HG02973 (cell line): ENCODE data around the gene BMPR1A.

ENCODE experiments used
- ATAC-seq: cut with Tn5 transposase; IDR thresholded peaks from one replicate; pipeline ENCODE4 v1.9.1; 2021; ENCODE audit warnings: moderate library complexity; ENCODE audit not compliant: unreplicated experiment

The BMPR1A gene

DNA sequence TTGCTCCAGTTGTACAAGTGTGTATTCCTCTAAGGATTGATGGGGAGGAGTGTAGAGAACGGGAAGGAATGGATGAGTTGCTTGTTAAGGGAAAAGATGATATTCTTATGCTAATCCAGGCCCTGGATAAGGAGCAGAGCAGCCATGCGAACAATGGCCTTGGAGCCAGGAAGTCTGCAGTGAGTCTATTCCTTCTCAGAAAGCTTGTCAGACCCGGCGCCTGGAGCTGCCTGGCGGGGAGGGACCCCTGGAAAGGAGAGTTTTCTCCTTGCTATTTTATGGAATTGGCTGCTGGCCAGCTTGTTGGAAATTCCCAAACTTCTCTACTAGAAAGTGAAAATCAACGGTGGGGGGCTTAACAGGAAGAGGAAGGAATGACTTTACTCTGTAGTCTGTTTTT, 111.9 kb downstream of the BMPR1A start:
- no peak for ATAC-seq

DNA sequence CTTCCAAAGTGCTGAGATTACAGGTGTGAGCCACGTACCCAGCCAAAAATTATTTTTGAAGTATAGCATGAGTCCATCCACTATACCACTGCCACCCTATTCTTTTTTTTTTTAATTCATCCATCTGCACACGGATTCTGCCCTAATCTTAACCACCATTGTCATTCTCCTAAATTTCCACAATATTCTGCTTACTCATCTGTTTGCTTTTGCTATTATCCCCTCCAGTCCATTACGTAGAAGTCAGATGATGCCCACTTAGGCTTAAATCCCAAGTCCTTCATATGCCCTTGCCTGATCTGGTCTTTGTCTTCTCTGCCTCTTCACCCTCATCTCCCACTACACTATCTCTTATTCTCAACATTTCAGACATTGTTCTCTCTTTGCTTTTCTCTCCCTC, 114.3 kb downstream of the BMPR1A start:
- no peak for ATAC-seq

DNA sequence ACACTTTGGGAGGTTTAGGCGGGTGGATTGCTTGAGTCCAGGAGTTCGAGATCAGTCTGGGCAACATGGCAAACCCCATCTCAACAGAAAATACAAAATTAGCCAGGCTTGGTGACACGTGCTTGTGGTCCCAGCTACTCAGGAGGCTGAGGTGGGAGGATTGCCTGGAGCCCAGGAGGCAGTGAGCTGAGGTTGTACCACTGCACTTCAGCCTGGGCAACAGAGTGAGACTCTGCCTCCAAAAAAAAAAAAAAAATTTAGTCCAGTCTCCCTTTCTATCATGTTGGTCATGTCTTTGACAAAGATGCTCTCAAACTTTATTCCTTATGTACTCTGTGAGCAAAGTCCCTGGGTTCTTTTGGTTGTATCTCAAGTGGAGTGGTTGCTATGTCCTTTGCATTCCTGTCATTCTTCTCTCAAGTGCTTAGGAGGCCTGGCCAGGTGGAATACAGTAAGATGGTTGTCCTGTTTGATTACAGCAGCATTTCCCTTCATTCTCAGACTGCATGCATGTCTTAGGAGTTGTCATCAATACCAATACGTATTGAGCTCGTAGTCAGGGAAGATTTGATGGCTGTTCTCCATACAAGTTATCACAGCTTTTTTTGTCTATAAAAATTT, 115.3 kb downstream of the BMPR1A start:
- no peak for ATAC-seq

DNA sequence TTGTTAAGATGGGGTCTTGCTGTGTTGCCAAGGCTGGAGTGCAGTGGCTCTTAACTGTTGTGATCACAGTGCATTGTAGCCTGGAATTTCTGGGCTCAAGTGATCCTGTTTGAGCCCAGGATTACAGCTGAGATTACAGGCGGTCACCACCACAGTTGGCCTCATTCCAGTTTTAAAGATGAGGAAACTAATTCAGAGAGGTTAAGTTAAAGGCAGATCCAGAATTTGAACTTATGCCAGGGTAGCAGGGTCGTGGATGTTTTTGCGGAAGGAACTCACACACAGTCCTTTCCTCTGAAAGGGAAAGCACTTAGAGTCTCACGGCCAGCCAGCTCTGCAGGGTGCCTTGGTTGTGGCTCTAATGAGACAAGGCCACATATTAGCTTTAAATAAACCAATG, 116.3 kb downstream of the BMPR1A start:
- ATAC-seq: no peak

DNA sequence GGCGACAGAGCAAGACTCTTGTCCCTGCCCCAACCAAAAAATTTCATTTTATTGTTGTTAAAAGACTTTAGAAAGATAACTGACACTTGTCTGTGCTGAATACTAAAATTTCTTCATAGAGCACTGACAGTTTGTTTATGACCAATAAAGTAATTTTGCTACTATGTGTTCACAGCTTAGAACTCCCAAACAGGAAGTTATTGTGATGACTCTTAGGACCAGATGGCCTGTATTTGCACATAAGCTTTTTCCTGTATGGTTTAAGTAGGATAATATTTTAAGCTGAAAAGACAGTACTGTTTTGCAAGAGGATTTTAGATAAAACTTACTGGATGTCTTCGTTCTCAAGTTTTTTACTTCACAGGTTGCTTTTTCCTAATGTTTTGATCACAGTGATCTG, 120.3 kb downstream of the BMPR1A start:
- ATAC-seq: no peak

DNA sequence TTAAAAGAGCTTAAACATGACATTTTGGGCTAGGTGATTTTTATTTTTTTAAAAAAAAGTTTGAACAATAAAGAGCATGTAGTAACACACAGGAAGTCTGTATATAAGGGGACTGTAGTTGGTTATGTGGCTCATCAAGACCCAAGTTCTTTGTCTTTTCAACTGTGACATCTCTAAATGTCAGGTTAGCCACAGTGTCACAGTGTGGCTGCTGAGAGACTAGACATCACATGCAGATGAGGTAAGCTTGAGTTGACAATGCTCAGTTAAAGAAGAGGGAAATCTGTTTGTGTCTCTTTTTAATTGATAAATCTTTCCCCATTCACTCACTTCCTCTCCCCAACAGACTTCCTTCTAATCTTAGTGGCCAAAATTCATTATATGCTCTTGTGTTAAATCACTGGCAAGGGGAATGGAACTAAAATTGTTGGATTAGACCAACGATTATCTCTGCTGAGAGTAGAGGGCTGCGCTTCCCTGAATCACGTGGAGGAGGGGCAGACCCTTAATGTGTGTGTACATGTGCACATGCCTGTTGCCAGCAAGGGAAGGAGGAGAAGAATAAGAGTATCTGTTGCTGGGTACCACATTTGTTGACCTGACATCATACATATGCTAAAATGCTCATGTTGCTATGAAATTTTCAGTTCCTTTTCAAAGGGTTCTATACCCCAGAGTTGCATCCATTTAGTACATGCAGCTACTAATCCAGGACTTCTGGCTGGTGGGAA, 122.7 kb downstream of the BMPR1A start:
- peak; percentile 63 for ATAC-seq

DNA sequence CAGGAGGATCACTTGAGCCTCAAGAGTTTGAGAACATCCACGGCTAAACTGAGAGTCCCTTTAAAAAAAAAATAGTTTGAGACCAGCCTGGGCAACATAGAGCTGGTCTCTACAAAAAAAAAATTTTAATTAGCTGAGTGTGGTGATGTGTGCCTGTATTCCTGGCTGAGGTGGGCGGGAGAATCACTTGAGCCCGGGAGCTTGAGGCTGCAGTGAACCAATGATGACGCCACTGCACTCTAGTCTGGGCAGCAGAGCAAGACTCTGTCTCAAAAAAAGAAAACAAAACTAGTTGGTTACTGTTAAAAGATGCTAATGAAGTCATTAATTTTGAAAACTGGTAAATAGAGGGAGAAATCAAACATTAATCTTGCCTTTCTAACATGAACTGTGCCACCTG, 124.6 kb downstream of the BMPR1A start:
- ATAC-seq: no peak

DNA sequence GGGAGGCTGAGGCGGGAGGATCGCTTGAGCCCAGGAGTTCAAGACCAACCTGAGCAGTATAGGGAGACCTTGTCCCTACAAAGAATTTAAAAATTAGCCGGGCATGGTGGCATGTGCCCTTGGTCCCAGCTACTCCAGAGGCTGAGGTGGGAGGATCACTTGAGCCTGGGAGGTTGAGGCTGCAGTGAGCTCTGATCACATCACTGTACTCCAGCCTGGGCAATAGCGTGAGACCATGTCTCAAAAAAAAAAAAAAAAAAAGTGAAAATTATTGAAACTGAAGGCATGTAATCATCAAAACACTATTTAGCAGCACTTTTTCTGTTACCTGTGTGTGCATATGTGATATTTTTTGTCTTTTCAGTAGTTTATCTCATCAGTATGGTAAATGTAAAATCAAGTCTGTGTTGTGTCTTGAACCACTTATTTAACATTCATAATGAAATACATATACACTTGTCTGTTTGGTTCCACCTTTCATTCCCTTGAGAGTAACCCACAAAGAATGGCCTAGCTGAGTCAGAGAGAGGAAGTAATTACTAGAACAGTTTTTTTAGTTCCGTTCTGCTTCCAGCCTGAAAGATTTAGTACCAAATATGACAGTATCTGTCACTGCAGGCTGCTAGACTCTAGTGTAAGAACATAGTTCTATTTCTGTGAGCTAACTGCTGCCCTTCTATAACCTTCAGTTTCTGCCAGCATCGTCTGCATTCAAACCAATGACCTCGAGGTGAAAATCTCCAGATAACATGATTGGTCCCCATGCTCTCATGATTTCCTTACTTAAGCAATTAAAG, 132.4 kb downstream of the BMPR1A start:
- peak; percentile 97 for ATAC-seq

DNA sequence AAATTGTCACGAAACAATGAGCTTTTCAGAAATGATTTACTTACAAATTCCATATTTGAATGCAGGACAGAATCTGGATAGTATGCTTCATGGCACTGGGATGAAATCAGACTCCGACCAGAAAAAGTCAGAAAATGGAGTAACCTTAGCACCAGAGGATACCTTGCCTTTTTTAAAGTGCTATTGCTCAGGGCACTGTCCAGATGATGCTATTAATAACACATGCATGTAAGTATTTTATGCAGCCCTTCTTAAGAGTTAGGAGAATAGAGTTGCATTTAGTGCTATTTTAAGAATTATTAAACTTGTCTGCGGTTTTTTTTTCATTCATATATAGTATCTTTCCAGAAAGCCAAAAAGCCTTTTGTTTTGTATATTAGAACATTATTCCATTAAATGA, 133.6 kb downstream of the BMPR1A start:
- ATAC-seq: no peak

DNA sequence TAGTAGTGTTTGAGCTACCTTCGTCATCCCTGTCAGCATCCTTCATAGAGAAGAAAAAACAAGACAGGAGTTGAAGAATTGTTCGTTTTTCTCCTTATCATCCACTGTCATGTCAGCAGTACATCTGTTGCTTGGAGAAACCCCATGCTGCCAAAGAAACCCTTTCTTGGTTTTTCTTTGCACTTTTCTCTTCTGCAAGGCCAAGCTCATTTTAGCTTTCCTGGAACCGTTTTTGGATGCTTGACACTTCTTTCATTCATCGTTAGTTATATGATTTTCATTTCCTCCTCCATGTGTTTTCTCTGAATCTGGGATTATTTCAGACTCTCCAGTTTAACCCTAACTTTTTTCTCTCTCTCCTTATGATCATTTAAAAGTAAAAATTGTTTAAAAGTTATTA, 142.1 kb downstream of the BMPR1A start:
- no peak for ATAC-seq

DNA sequence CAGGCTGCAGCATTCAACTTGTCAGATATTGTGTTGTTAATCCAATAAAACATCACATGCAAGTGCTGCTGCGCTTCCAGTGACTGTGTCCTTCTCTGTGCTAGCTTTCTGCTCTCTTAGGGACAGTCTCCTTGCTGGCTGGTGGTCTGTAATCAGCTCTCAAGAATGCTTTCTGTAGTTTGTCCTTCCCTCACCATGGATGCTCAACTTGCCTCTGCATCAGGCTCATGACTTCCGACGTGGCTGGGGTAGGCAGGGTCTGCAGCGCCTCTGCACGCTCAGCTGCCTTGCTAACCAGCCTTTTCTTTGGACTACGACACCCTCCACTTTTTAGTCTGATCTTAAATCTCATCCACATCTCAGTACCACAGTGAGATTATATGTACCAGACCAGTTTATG, 142.7 kb downstream of the BMPR1A start:
- no peak for ATAC-seq

DNA sequence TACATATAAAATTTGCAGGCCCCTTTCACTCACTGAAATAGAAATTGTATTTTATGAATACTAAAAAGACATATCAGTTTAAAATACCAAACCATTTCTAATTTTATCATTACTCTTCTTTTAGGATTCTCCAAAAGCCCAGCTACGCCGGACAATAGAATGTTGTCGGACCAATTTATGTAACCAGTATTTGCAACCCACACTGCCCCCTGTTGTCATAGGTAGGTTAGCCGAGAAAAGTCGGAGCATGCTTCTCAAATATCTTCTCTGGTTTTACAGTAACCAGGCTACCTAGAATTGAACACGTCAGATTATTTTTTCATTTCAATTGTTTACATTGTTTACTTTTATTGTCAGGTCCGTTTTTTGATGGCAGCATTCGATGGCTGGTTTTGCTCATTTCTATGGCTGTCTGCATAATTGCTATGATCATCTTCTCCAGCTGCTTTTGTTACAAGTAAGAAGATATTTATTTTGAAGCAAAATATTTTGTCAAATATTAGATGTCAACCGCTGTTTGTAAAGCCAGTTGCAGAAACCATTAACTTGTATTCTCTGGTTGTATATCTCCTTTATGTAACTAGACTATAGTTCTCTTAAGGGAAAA, 143.4 kb downstream of the BMPR1A start:
- ATAC-seq: no peak

DNA sequence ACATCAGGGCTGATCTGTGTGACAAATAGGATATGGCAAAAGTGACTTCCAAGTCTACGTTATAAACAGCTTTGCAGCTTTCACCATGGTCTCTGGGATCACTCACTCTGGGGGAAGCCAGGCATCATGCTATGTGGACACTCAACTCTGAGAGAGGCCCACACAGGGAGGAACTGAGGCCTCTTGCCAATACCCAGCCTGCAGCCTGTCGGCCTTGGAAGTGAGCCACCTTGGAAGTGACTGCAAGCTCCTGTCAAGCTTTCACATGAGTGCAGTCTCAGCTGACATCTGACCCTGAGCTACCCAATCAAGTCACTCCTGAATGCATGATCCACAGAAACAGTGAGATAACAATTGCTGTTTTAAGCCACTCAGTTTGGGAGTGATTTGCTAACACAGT, 144.5 kb downstream of the BMPR1A start:
- ATAC-seq: no peak

DNA sequence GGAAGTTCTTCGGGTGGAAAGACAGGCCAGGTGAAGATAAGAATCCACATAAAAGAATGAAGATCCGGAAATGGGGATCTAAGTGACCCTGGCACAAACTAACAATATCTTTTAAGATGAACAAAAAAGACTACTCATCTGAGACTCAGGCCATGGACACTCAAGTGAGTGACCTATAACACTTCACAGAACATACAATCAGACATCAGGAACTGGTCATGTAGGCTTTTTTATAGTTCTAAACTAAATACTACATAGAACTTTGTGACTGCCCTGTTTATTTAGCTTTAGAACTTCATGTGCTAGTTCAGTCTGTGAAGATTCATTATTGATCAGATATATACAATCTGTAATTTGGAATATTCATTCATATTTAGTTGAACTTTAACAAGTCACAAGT, 148.2 kb downstream of the BMPR1A start:
- no peak for ATAC-seq

DNA sequence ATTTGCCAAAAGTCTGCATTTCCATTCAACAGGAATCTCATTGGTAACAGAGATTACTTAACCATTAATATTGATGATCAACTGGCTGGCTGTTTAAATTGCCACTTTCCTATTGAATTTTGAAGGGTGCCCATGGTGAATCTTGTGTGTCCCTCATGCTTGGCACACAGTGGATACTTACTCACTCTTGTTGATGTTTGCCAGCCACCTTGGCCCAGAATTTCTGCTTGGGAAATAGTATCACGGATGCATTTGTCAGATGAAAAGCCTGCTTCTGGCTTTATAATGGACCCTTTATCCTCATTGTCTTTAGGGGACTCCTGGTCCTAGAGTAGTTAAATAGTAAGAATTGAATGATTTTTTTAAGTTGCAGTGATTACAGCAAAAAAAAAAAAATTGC, 149.0 kb downstream of the BMPR1A start:
- ATAC-seq: no peak

DNA sequence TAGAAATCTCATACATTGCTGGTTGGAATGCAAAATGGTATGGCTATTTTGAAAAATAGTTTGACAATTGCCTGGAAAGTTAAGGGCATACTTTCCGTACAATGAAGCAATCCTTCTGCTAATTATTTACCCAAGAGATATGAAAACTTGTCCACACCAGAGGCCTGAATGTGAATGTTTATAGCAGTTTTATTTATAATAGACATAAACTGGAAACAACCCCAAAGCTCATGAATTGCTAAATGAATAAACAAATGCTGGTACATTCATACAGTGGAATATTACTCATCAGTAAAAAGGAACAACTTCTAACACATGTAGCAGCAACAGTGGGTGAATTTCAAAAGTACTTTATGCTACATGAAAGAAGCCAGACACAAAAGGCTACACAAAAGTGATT, 158.3 kb downstream of the BMPR1A start:
- ATAC-seq: no peak

DNA sequence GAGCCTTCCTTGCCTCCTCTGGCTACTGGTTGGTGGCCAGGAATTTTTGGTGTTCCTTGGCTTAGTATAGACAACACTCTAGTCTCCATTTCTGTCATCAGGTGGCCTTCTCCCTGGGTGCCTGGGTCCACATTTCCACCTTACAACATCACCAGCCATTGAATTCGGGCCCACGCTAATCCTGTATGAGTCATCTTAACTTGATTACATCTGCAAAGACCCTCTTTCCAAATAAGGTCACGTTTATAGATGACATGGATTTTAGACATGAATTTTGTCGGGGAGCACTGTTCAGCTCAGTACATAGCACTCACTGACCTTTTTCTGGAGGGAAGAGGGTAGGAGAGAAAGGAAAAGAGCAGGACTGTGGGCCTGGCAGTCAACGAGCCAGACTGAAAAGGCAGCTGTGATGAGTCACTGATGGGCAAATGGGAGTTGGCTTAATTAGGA, 161.6 kb downstream of the BMPR1A start:
- ATAC-seq: no peak

DNA sequence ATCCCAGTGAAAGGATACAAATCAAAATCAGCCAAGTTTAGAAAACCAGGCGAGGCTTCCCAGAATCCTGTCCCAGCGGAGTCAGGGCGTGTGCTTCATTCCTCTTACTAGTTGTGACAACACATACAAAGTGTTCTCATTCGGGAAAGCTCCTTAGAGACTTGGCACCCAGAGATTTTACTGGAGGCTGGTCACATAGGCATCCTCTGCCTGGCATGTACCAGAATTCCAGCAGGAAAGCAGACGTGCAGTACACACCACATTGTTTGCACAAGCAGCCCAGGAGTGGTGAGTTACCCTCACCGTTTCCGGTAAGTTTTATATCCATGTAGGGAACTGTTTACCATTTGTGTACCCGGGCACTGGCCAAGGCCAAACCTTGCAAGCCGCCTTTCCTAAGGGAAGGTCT, 166.1 kb downstream of the BMPR1A start:
- no peak for ATAC-seq

DNA sequence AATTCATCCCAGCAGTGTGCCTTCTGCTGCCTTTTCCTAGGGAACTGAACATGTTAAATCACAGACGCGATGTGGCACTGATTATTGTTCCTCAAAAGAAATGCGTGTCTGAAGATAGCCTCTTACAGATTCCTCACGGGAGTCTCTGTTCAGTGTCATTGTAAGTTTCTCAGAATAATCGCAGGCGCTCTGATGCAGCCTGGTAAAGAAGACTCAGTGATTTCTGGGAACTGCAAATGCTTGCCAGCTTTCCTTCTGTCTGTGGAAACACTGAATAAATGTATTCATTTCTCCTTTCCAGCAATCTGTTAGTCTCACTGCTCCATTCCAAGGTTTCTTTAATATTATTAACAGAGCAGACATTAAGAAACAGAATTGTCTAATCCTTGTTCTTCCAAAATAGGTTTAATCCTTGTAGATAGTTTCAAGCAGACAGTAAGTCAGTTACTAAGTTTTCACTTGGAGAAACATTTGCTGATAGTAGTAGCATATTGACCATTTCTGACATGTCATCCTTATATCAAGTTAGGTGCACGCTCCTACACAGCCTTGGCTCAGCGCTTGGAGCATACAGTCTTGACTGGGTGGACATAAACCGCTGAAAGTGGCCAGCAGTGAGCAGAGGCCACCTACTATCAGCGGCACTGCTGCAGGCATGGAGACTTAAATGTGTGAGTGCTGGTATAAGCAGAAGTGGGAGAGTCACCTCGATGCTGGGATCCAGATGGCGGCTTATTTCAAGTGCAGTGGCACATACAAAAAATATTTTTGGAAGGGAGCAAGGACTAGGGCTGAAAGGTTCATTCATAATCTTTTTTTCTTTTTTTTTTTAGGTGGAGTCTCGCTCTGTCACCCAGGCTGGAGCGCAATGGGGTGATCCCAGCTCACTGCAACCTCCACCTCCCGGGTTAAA, 173.3 kb downstream of the BMPR1A start:
- no peak for ATAC-seq

DNA sequence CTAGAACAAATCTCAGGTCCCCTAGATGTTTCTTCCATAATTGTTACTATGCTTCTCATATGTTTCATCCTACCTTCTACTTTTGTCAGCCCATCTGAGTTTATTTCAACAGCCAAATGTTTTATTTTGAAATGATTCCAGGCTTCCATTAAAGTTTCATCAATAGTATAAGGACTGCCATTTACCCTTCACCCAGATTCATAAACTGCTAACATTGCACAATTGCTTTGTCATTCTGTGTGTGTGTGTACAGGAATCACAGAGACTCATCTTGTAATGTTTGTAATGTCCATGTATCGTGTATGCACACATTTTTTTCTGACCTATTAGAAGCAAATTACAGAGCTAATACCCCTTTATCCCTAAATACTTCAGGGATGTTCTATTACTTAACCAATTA, 175.5 kb downstream of the BMPR1A start:
- ATAC-seq: no peak

DNA sequence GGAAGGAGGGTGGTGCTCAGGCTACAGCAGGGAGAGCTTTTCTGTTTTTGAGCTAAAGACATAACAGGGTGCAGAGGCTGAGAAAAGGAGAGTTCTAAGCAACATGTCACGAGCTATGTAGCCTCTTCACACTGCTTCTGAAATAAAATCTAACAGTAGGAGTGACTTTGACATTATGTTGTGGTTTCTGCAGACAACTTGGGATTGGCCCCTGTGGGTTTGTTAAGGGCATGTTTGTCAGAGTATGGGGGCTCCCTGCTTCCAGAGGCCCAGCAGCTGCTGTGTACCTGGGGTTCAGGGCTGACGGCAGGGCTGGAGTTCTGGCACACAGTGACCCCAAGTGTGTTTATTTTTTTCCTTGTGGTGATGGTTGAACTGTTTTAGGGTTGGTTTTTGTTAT, 176.3 kb downstream of the BMPR1A start:
- ATAC-seq: no peak
